GM18870 (cell line): ENCODE data around the gene GJB2.
A peak's percentile ranks its signal among the peaks of the same experiment; 100 is the strongest.

Source experiments
- ATAC-seq: cut with Tn5 transposase; IDR thresholded peaks from one replicate; pipeline ENCODE4 v1.9.1; 2021; ENCODE audit warnings: moderate library complexity; ENCODE audit not compliant: unreplicated experiment

The GJB2 gene

GRCh38 chr13:20192836-20193161 is at the start of gene GJB2:
TSS of gene GJB2 (minus strand) at chr13:20192938. CDS start at chr13:20189581, 3,357 bp downstream.
- ATAC-seq: no peak

GRCh38 chr13:20241593-20241992 is 48.9 kb upstream of the GJB2 start:
- ATAC-seq: no peak

DNA sequence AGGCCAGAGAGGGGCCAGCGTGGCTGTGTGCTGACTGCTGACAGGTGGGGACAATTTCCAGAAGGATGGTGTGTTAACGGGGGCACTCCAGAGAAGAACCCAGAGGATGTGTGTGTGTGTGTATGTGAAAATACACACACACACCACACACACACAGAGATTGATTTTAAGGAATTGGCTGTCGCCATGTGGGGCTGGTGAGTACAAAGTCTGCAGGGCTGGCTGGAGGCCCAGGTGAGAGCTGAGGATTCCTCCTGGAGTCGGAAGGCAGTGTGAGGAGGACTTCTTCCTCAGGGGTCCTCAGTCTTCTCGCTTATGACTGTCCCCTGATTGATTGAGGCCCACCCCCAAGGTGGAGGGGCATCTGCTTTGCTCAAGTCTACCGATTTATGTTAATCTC is 47.0 kb upstream of the GJB2 start:
- ATAC-seq: no peak

- no peak for ATAC-seq
These were observed 40.0 kb upstream of the GJB2 start for GRCh38 chr13:20232556-20233277.

DNA sequence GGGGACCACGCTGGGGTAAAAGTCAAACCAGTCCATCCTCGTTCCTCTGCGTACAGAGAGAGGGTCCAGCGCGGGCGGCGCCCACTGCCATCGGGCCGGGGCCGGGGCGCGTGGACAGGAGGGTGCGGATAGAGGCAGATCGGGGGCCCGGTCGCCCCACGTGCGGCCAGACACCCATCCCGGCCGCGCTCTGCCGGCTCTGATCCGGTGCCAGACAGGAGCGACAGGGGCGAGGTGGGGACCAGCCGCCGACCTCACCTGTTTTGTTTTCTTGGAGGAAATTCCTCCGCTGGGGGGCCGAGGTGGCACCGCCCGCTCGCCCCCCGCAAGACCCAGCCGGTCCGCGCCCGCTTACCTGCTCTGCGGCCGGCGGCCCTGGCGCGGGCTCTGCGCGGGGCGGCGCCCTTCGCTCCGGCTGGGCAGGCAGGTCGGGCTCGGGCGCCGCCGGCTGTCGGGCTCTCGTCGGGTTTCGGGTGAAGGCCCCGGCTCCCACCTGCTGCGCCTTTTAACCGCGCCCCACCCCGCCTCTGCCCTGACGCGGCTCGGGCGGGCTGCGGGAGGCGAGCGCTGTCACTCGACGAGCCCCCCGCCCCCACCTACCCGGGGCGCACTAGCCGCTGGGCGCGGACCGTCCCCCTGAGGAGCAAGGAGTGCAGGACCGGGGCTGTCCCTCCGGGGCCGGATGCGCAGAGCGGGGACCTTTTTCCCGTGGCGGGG is 39.3 kb upstream of the GJB2 start, which contains the start of gene GJB6:
GJB6 (minus strand) TSS at position 481 of the 717 bp plus-strand sequence. CDS start 8,839 bp downstream, outside the sequence.
- ATAC-seq: no peak

- ATAC-seq: no peak
These were observed 38.4 kb upstream of the GJB2 start for GRCh38 chr13:20230913-20231838.

GRCh38 chr13:20227730-20228129 is 35.0 kb upstream of the GJB2 start:
- no peak for ATAC-seq

DNA sequence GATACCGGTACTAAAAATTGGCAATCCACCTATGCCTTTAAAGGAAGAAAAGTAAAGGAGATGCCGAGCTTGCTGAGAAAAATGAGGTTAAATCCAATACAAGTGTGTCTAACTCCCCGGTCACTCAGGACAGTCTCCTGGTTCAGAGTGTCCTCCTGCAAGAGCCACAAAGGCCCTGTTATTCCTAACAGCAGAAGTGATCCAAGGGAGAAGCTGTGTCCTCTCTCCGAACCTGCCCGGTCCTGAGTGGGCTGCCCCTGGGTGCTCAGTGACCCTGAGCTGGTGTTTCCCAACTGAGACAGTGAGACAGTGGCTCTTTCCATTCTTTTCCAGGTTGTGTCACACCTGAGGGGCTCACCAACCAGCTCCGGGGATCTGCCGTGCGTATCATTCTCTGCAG is 34.5 kb upstream of the GJB2 start:
- no peak for ATAC-seq

- ATAC-seq: no peak
These were observed 29.8 kb upstream of the GJB2 start for GRCh38 chr13:20222553-20222952.

DNA sequence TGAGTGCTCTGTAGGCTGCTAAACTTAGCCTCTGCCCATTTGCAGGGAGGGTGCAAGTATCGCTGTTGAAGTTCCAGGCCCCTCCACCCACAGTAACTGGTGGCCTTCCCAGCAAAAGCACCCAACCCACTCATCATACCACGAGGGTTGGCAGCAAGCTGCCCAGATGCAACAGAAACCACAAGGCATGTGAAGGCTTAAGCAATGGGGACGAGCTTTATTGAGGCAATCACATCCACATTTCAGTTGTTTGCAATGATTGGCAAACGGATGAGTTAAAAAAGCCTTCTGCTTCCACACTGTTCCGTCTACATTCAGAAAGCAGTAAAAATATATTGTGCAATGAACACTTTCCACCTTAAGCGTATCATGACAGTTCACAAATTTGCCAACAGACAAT is 29.0 kb upstream of the GJB2 start:
- no peak for ATAC-seq

- ATAC-seq: peak; percentile 99
These were observed 26.8 kb upstream of the GJB2 start for GRCh38 chr13:20219577-20219976.

- ATAC-seq: no peak
These were observed 24.4 kb upstream of the GJB2 start for GRCh38 chr13:20217168-20217567.

- ATAC-seq: no peak
These were observed 17.2 kb upstream of the GJB2 start for GRCh38 chr13:20209948-20210347.

DNA sequence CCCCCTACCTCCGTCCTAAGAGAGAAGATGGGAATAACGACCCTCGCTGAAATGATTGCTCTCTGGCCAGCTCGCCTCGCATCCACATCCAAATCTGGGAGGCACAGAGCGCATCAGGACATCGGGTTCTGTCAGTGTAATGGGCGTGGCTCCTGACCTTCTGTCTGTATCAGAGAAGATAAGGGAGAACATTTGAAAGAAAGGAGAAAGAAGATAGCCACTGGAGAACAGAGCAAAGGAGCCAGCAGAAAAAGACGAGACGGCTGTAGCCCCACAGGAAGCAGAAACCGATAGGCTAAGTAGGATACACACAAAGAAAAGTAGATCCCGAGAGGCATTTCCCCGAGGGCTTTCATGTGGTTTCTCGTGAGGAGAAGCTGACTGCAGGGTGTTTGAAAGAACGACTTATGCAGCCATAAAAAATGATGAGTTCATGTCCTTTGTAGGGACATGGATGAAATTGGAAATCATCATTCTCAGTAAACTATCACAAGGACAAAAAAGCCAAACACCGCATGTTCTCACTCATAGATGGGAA is 14.0 kb upstream of the GJB2 start:
- no peak for ATAC-seq

- ATAC-seq: no peak
These were observed 13.4 kb upstream of the GJB2 start for GRCh38 chr13:20206065-20206697.

- ATAC-seq: no peak
These were observed 6.0 kb upstream of the GJB2 start for GRCh38 chr13:20198781-20199180.

GRCh38 chr13:20197361-20197834 is 4.7 kb upstream of the GJB2 start:
- ATAC-seq: no peak

DNA sequence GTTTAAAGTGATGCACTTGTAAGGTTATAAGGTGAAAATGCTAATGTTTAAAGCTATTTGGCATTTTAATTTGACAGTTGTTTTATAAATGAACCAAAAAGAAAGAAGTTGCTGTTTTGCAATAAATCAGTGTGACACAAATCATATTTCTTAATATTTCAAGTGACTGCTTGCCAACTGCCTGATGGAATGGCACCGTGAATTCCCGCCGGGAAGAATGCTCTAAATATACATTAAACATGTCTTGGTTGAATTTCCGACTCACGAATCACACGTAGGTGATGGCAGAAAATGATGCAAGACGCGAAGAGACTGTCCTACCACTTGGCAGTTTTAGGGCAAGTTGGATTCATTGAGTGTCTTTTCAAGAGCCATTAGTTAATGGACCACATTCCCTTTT is 3.1 kb upstream of the GJB2 start:
- ATAC-seq: no peak

DNA sequence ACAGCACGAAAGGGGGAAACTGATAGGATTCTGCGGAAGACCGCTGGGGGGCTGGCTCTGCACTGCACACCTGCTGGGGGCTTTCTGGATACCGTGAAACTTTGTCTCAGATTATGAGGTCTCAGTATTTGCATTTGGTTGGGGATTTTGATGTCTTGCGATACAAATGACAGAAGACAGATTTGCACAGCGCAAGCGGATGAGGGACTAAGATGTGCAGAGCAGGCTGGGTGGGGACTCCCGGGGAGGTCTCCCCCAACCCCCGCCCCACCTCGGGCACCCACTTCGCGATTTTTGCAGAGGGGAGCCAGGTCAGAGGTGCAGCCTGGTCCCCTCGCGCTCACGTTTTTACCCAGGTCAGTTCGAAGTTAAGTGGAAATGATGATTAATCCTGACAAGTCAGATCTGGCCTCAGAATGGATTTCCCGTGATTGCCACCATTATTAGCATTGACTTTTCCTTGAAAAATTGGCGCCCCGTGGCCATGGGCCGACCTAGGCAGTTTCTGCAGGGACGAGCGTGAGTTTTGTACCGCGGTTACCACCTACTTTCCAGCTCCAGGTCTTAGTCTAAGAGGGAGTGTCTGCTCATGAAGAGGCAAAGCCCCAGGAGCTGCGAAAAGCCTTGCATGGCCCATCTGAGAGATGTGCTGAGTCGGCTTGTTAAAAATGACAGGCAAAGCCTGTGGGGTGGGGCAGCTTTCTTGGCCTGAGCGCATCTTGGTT is 1.3 kb upstream of the GJB2 start:
- peak; percentile 56 for ATAC-seq
